GM19043 (cell line): ENCODE results near the gene PTPN22.

Experiments
- ATAC-seq: cut with Tn5 transposase; IDR thresholded peaks from one replicate; pipeline ENCODE4 v1.9.1; 2021; ENCODE audit warnings: low read depth; ENCODE audit not compliant: unreplicated experiment

Gene PTPN22

GRCh38 chr1:113871597-113872113 is at the start of gene PTPN22:
PTPN22 (minus strand) TSS chr1:113871712.
- peak; percentile 85 for ATAC-seq

GRCh38 chr1:113918243-113918642 is 46.7 kb upstream of the PTPN22 start:
- ATAC-seq, result no peak

- no peak for ATAC-seq
Observed at GRCh38 chr1:113917400-113918082, 46.0 kb upstream of the PTPN22 start.

- ATAC-seq, result no peak
Observed at GRCh38 chr1:113916974-113917373, 45.5 kb upstream of the PTPN22 start.

GRCh38 chr1:113913887-113914664 is 42.6 kb upstream of the PTPN22 start:
- no peak for ATAC-seq

GRCh38 chr1:113913312-113913668 is 41.8 kb upstream of the PTPN22 start:
- ATAC-seq, result no peak

- no peak for ATAC-seq
Observed at GRCh38 chr1:113912594-113913311, 41.2 kb upstream of the PTPN22 start.

- ATAC-seq, result no peak
Observed at GRCh38 chr1:113905435-113905861, 33.9 kb upstream of the PTPN22 start.

- peak; percentile 86 for ATAC-seq
Observed at GRCh38 chr1:113904674-113905434, 33.3 kb upstream of the PTPN22 start, which contains the start of the genes AP4B1 and DCLRE1B. AP4B1 (minus strand) TSS chr1:113904799; CDS start chr1:113904717, 82 bp downstream. DCLRE1B (plus strand) TSS chr1:113905326; CDS start chr1:113905587, 261 bp downstream.

GRCh38 chr1:113904293-113904673 is 32.8 kb upstream of the PTPN22 start:
- ATAC-seq, result peak; percentile 20

GRCh38 chr1:113903501-113904292 is 32.2 kb upstream of the PTPN22 start:
- ATAC-seq, result no peak

- no peak for ATAC-seq
Observed at GRCh38 chr1:113901191-113901590, 29.7 kb upstream of the PTPN22 start.

GRCh38 chr1:113899111-113899510 is 27.6 kb upstream of the PTPN22 start:
- ATAC-seq, result no peak

- ATAC-seq, result no peak
Observed at GRCh38 chr1:113898241-113898814, 26.8 kb upstream of the PTPN22 start.

- no peak for ATAC-seq
Observed at GRCh38 chr1:113895961-113896360, 24.4 kb upstream of the PTPN22 start.

- ATAC-seq, result no peak
Observed at GRCh38 chr1:113895098-113895497, 23.6 kb upstream of the PTPN22 start.

GRCh38 chr1:113893267-113893666 is 21.8 kb upstream of the PTPN22 start:
- ATAC-seq, result no peak

- no peak for ATAC-seq
Observed at GRCh38 chr1:113891631-113892220, 20.2 kb upstream of the PTPN22 start.

GRCh38 chr1:113890816-113891215 is 19.3 kb upstream of the PTPN22 start:
- ATAC-seq, result no peak
